Transverse colon (tissue), 4 donors: ENCODE measurements around the gene DPP7. TPM values are rescaled to one million over a fixed set of nuclear protein-coding genes. Genes with fewer than 3 reads are reported as not detected.
A peak's percentile ranks its signal among the peaks of the same experiment; 100 is the strongest.

Source experiments
- DNase-seq: peaks from one replicate; pipeline ENCODE4 v3.0.0-alpha.2; 2019
- H3K27ac ChIP-seq, 4 donors: fragments of 200-600 bp; sonication (generic); 2 replicates each; pipeline ENCODE4 v1.5.1; 2016 to 2018; ENCODE audit warnings: inconsistent platforms in 4 of 4
- H3K27me3 ChIP-seq: fragments of 200-600 bp; sonication (generic); 2 replicates; pipeline ENCODE4 v1.5.1; 2017; ENCODE audit warnings: inconsistent platforms
- H3K36me3 ChIP-seq, 4 donors: fragments of 200-600 bp; sonication (generic); 2 replicates each; pipeline ENCODE4 v1.5.1; 2017 to 2019; ENCODE audit warnings: inconsistent platforms in 4 of 4
- H3K4me1 ChIP-seq, 4 donors: fragments of 200-600 bp; sonication (generic); 2 replicates each; pipeline ENCODE4 v1.5.1; 2017 to 2020; ENCODE audit warnings: inconsistent platforms in 4 of 4
- H3K4me3 ChIP-seq, 4 donors: fragments of 200-600 bp; sonication (generic); 1 replicate in 1 of 4; 2 replicates in 3 of 4; pipeline versions ENCODE4 v1.5.1 to v1.6.1; 2017 to 2019; ENCODE audit warnings: inconsistent platforms in 4 of 4
- H3K9me3 ChIP-seq, 2 donors: fragments of 200-600 bp; sonication (generic); 2 replicates each; pipeline ENCODE4 v1.5.1; 2017 to 2019; ENCODE audit warnings: inconsistent platforms in 2 of 2
- EP300 ChIP-seq: sonication (generic); formaldehyde crosslinking; IDR thresholded peaks from one replicate; pipeline ENCODE4 v1.6.1; 2017; ENCODE audit warnings: antibody characterized with exemption, low read depth
- POLR2A ChIP-seq: fragments of 450-650 bp; IDR thresholded peaks from one replicate; pipeline ENCODE4 v1.6.1; 2016; ENCODE audit warnings: antibody characterized with exemption, mild to moderate bottlenecking, moderate library complexity
- POLR2AphosphoS5 ChIP-seq, 3 donors: sonication (generic); formaldehyde crosslinking; IDR thresholded peaks; one replicate each; pipeline ENCODE4 v1.6.1; 2016; ENCODE audit warnings: antibody characterized with exemption in 3 of 3
- WGBS, 2 donors: methylation state at CpG; one replicate each; pipeline ENCODE4 v1.1.5; 2018; ENCODE audit warnings: low coverage in 1 of 2; 5-methylcytosine and 5-hydroxymethylcytosine counted together
- in situ Hi-C, 4 donors: fragments of 200-750 bp; cut with MboI; loops; one replicate each; pipeline versions ENCODE4 v1.15.0 to v1.15.1; 2017; ENCODE audit warnings: low sequenced_read_pairs in 3 of 4, low pct_ligation_motif_present in 1 of 4, low pct_unique_long_range_greater_than_20kb in 1 of 4
- intact Hi-C: fragments of 100-400 bp; cut with DNase I; formaldehyde crosslinking; loops from one replicate; pipeline ENCODE4 v1.15.1; 2023; ENCODE audit warnings: low total_unique reads
- total RNA-seq, 4 donors: library from RNA; depleted of rRNA; stranded (reverse); fragments of >200 nt; gene quantifications; one replicate each; pipeline ENCODE4 v1.1.0, GENCODE V29; 2016
- TF ChIP-seq, protein P1 (sequence below), 5 experiments: fragments of 200-600 bp in 3 of 5; fragments of 450-650 bp in 2 of 5; sonication (generic) in 3 of 5; IDR thresholded peaks; 1 replicate in 2 of 5; 2 replicates in 3 of 5; pipeline ENCODE4 v1.5.1; 2016 to 2017; ENCODE audit warnings: antibody characterized with exemption in 5 of 5, inconsistent platforms in 3 of 5, mild to moderate bottlenecking in 2 of 5, moderate library complexity in 1 of 5

DPP7 gene
- total RNA-seq, 4 donors from 2014 or later: 54.2 to 141 (median 103) TPM

GRCh38 chr9:137128862-137129455 lies 14.4 kb upstream of the DPP7 start:
- Histone ChIP-seq H3K27me3 (peaks cover 25% of the 10 kb centered on the region), H3K4me1 (peaks cover 10 to 35% (median 29%) of the 10 kb centered on the region in 4 donors), H3K27ac (peak overlapping the region; percentile 71 to 82 (median 75)), H3K36me3 (no peaks in the 10 kb centered on the region), H3K9me3 (no peaks in the 10 kb centered on the region), H3K4me3 (peak overlapping the region; percentile 57 to 82 (median 62))
- no peak for DNase-seq
- in situ Hi-C loops (loop anchor here in 2 of 4 donors (10.0 kb wide), 2 partner anchors 96 to 106 kb away; partner anchors contain the start of genes CYSRT1 (in 1 of the 2), RNF208 (in 1 of the 2), RNF224 (in 1 of the 2) and SLC34A3 (in 1 of the 2)), intact Hi-C loops (loop anchor here (5.0 kb wide), 1 partner anchor 98 kb away; the partner anchor contains the start of genes CYSRT1 and RNF224)
- whole genome bisulfite sequencing, 2 donors: 24% methylated on average over 34 of the region's 37 CpGs; no CpG with 5 or more reads in 1 of the 2 donors
- TF ChIP-seq POLR2AphosphoS5 (IDR thresholded peaks at IDR 0.05): no peak
- TF ChIP-seq POLR2A: no peak
- TF ChIP-seq, protein P1, sequence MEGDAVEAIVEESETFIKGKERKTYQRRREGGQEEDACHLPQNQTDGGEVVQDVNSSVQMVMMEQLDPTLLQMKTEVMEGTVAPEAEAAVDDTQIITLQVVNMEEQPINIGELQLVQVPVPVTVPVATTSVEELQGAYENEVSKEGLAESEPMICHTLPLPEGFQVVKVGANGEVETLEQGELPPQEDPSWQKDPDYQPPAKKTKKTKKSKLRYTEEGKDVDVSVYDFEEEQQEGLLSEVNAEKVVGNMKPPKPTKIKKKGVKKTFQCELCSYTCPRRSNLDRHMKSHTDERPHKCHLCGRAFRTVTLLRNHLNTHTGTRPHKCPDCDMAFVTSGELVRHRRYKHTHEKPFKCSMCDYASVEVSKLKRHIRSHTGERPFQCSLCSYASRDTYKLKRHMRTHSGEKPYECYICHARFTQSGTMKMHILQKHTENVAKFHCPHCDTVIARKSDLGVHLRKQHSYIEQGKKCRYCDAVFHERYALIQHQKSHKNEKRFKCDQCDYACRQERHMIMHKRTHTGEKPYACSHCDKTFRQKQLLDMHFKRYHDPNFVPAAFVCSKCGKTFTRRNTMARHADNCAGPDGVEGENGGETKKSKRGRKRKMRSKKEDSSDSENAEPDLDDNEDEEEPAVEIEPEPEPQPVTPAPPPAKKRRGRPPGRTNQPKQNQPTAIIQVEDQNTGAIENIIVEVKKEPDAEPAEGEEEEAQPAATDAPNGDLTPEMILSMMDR (IDR thresholded peaks at IDR 0.05): no peak

DNA sequence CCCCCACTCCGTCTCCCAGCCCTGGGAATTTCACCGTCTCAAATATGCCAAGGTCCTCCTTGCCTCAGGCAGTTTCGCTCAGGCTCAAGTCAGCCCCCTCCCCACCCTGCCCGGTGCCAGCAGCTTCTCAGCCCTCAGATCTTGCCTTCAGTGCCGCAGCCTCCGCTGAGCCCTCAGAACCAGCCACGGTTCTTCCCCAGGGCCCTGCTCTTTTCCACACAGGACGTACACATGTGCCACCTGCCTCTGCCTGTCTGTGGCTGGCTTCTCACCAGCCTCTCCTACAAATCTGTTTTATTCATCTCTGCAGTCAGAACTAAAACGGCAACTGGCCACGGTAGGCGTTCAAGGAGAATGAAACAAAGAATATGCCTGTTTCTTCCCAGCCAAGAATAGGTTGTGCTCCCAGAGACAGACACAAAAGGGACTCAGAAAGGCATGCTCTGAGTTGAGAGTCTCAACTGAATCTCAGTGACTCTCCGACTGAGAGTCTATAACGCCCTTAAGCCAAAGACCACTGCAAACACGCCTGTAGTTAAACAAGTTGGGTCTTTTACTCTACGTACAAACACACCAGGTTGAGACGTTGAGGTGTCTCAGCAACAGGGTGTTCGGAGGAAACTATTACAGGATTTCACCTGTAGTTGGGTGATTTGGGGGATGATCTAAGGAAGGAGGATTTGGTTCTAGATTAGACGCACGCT lies 13.8 kb upstream of the DPP7 start:
- intact Hi-C loops (loop anchor here (5.0 kb wide), 1 partner anchor 99 kb away; the partner anchor contains the start of genes CYSRT1 and RNF224), in situ Hi-C loops (loop anchor here in 2 of 4 donors (10.0 kb wide), 2 partner anchors 96 to 106 kb away; partner anchors contain the start of genes CYSRT1 (in 1 of the 2), RNF208 (in 1 of the 2), RNF224 (in 1 of the 2) and SLC34A3 (in 1 of the 2))
- peak overlapping the region; percentile 56 to 82 (median 70) for H3K27ac ChIP-seq

DNA sequence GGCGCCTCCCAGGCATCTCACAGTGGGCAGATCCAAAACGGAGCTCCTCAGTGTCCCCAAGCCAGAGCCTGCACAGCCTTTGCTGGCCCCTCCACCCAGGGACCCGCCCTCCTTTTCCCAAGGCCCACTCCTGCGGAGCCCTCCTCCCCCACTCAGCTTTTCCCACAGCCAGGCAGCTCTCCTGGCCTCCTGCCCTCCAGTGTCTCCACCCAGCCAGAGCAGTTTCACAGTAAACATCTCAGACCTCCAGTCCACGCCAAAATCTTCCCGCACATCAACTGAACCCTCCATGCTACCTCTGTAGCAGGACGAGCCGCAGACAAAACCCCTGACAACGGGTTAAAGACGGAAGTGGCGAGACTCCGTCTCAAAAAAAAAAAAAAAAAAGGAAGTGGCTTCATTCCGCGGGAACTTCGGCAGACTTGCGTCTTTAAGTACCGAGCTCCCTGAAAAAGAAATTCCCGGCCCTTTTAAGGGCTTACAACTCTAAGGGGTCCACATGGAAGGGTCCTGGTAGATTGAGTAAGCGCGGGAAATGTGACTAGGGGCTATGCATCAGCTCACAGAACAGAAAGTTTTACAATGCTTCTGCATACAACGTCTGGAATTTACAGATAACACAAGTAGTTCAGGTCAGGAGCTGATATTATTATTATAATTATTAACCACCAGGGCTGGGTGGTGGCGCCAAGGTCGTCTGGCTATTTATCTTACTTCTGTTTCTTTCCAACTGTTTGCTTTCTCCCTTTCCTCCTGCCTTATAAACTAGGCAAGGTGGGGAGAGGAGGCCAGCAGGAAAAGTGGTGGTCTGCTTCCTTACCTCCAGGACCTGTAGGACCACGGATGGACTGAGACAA lies 13.0 kb upstream of the DPP7 start:
- Histone ChIP-seq H3K4me1 (peaks cover 10 to 35% (median 29%) of the 10 kb centered on the region in 4 donors), H3K9me3 (no peaks in the 10 kb centered on the region), H3K27me3 (peaks cover 13% of the 10 kb centered on the region), H3K4me3 (peak overlapping the region in 3 of 4 donors; percentile 3 to 42 (median 3)), H3K27ac (peak overlapping the region; percentile 34 to 70 (median 62)), H3K36me3 (no peaks in the 10 kb centered on the region)
- in situ Hi-C loops (loop anchor here in 2 of 4 donors (10.0 kb wide), 2 partner anchors 97 to 107 kb away; partner anchors contain the start of genes CYSRT1 (in 1 of the 2), RNF208 (in 1 of the 2), RNF224 (in 1 of the 2) and SLC34A3 (in 1 of the 2)), intact Hi-C loops (loop anchor here (5.0 kb wide), 1 partner anchor 100 kb away; the partner anchor contains the start of genes CYSRT1 and RNF224)
- 8 to 14% methylated on average over 15 to 24 of the region's 24 CpGs for WGBS, 2 donors
- peak; percentile 32 for DNase-seq
- TF ChIP-seq, protein P1 (IDR thresholded peaks at IDR 0.05): no peak
- no peak for TF ChIP-seq EP300
- TF ChIP-seq POLR2AphosphoS5 (IDR thresholded peaks at IDR 0.05): no peak
- no peak for TF ChIP-seq POLR2A

More for the DNA sequence above, 13.8 kb upstream of the DPP7 start:
- WGBS, 2 donors: 64% methylated on average over 19 of the region's 19 CpGs; no CpG with 5 or more reads in 1 of the 2 donors
- Histone ChIP-seq H3K4me3 (peak overlapping the region in 2 of 4 donors; percentile 62 to 82), H3K36me3 (no peaks in the 10 kb centered on the region), H3K27me3 (peaks cover 19% of the 10 kb centered on the region), H3K4me1 (peaks cover 10 to 35% (median 29%) of the 10 kb centered on the region in 4 donors), H3K9me3 (no peaks in the 10 kb centered on the region)
- no peak for DNase-seq
- TF ChIP-seq POLR2A (no peak), POLR2AphosphoS5 (IDR thresholded peaks at IDR 0.05) (no peak), EP300 (no peak)
- TF ChIP-seq, protein P1 (IDR thresholded peaks at IDR 0.05): no peak
